ENCODE results near the gene SERPINI2. TPM values are rescaled to one million over a fixed set of nuclear protein-coding genes. Genes with fewer than 3 reads are reported as not detected.

SERPINI2 gene
- total RNA-seq, 2 experiments from 2014 or later, result not detected

GRCh38 chr3:167481164-167481563 is 7.3 kb upstream of the SERPINI2 start:
- POLR2A ChIA-PET, result no interaction called here
- intact Hi-C loops (cut with micrococcal nuclease), result no loop called here
- CTCF ChIA-PET, result no interaction called here
- Mint-ChIP-seq H3K4me1 (ENCODE audit: low read depth) (no peaks in the 10 kb centered on the region), H3K36me3 (no peaks in the 10 kb centered on the region), H3K27me3 (peaks cover 2% of the 10 kb centered on the region), H3K4me3 (no peak overlapping the region), H3K9me3 (peaks cover 3% of the 10 kb centered on the region), H3K27ac (no peak overlapping the region)
- no peak for DNase-seq

- intact Hi-C loops (cut with micrococcal nuclease), result no loop called here
- H3K27ac Mint-ChIP-seq, result no peak overlapping the region
- POLR2A ChIA-PET, result no interaction called here
These were observed 6.9 kb upstream of the SERPINI2 start for GRCh38 chr3:167480748-167481147.

GRCh38 chr3:167469381-167469780 is 4.5 kb downstream of the SERPINI2 start:
- no peaks in the 10 kb centered on the region for H3K36me3 Mint-ChIP-seq
- no peaks in the 10 kb centered on the region for H3K9me3 Mint-ChIP-seq
- H3K4me3 Mint-ChIP-seq, result no peak overlapping the region
- H3K4me1 Mint-ChIP-seq (ENCODE audit: low read depth), result no peaks in the 10 kb centered on the region
- DNase-seq, result no peak
- intact Hi-C loops (cut with micrococcal nuclease), result no loop called here
- POLR2A ChIA-PET, result no interaction called here
- no peak overlapping the region for H3K27ac Mint-ChIP-seq
- CTCF ChIA-PET, result no interaction called here
- no peaks in the 10 kb centered on the region for H3K27me3 Mint-ChIP-seq

More at GRCh38 chr3:167480748-167481147, 6.9 kb upstream of the SERPINI2 start:
- no peaks in the 10 kb centered on the region for H3K36me3 Mint-ChIP-seq
- no peak overlapping the region for H3K4me3 Mint-ChIP-seq
- DNase-seq, result no peak
- H3K27me3 Mint-ChIP-seq, result peaks cover 2% of the 10 kb centered on the region
- CTCF ChIA-PET, result no interaction called here
- H3K4me1 Mint-ChIP-seq (ENCODE audit: low read depth), result no peaks in the 10 kb centered on the region
- H3K9me3 Mint-ChIP-seq, result peaks cover 3% of the 10 kb centered on the region

- H3K9me3 Mint-ChIP-seq, result no peaks in the 10 kb centered on the region
- no peaks in the 10 kb centered on the region for H3K36me3 Mint-ChIP-seq
- no peak overlapping the region for H3K27ac Mint-ChIP-seq
- ChIA-PET CTCF (interaction anchor here (2.1 kb wide), 1 partner anchor 88 kb away, joined by 5 read pairs; the partner anchor contains the start of gene ZBBX), POLR2A (no interaction called here)
- intact Hi-C loops (cut with micrococcal nuclease), result no loop called here
- no peak overlapping the region for H3K4me3 Mint-ChIP-seq
- H3K4me1 Mint-ChIP-seq (ENCODE audit: low read depth), result no peaks in the 10 kb centered on the region
- peaks cover 2% of the 10 kb centered on the region for H3K27me3 Mint-ChIP-seq
- no peak for DNase-seq
These were observed 5.8 kb downstream of the SERPINI2 start for GRCh38 chr3:167467848-167468611.

GRCh38 chr3:167466966-167467365 is 6.9 kb downstream of the SERPINI2 start:
- no peak for DNase-seq
- Mint-ChIP-seq H3K4me1 (ENCODE audit: low read depth) (no peaks in the 10 kb centered on the region), H3K4me3 (no peak overlapping the region), H3K27ac (no peak overlapping the region), H3K36me3 (no peaks in the 10 kb centered on the region), H3K27me3 (peaks cover 6% of the 10 kb centered on the region), H3K9me3 (no peaks in the 10 kb centered on the region)
- intact Hi-C loops (cut with micrococcal nuclease), result no loop called here
- ChIA-PET POLR2A (interaction anchor here (0.5 kb wide), 1 partner anchor 48 kb away, joined by 3 read pairs; no protein-coding TSS in a partner anchor), CTCF (interaction anchor here (2.1 kb wide), 1 partner anchor 87 kb away, joined by 5 read pairs; the partner anchor contains the start of gene ZBBX)

- Mint-ChIP-seq H3K4me3 (no peak overlapping the region), H3K36me3 (no peaks in the 10 kb centered on the region), H3K27ac (no peak overlapping the region), H3K9me3 (no peaks in the 10 kb centered on the region), H3K27me3 (peaks cover 1% of the 10 kb centered on the region), H3K4me1 (ENCODE audit: low read depth) (no peaks in the 10 kb centered on the region)
- ChIA-PET CTCF (no interaction called here), POLR2A (no interaction called here)
- DNase-seq, result no peak
- intact Hi-C loops (cut with micrococcal nuclease), result no loop called here
These were observed 17.6 kb downstream of the SERPINI2 start for GRCh38 chr3:167456157-167456799.

- CTCF ChIA-PET, result interaction anchor here (0.6 kb wide), 1 partner anchor 1073 kb away, joined by 3 read pairs; no protein-coding TSS in a partner anchor
- no peaks in the 10 kb centered on the region for H3K4me1 Mint-ChIP-seq (ENCODE audit: low read depth)
- intact Hi-C loops (cut with micrococcal nuclease), result no loop called here
- H3K27me3 Mint-ChIP-seq, result peaks cover 1% of the 10 kb centered on the region
- H3K9me3 Mint-ChIP-seq, result no peaks in the 10 kb centered on the region
- DNase-seq, result no peak
- H3K4me3 Mint-ChIP-seq, result no peak overlapping the region
- H3K27ac Mint-ChIP-seq, result no peak overlapping the region
- POLR2A ChIA-PET, result no interaction called here
- no peaks in the 10 kb centered on the region for H3K36me3 Mint-ChIP-seq
These were observed 20.0 kb downstream of the SERPINI2 start for GRCh38 chr3:167453815-167454214.

- Mint-ChIP-seq H3K36me3 (no peaks in the 10 kb centered on the region), H3K4me1 (ENCODE audit: low read depth) (no peaks in the 10 kb centered on the region), H3K27me3 (peaks cover 1% of the 10 kb centered on the region), H3K9me3 (no peaks in the 10 kb centered on the region), H3K27ac (no peak overlapping the region), H3K4me3 (no peak overlapping the region)
- ChIA-PET POLR2A (interaction anchor here (0.5 kb wide), 1 partner anchor 13 kb away, joined by 3 read pairs; no protein-coding TSS in a partner anchor), CTCF (interaction anchor here (1.1 kb wide), 1 partner anchor 71 kb away, joined by 4 read pairs; the partner anchor contains the start of gene ZBBX)
- intact Hi-C loops (cut with micrococcal nuclease), result no loop called here
- DNase-seq, result no peak
These were observed 22.6 kb downstream of the SERPINI2 start for GRCh38 chr3:167451282-167451681.

- POLR2A ChIA-PET, result no interaction called here
- Mint-ChIP-seq H3K4me3 (no peak overlapping the region), H3K36me3 (no peaks in the 10 kb centered on the region), H3K4me1 (ENCODE audit: low read depth) (no peaks in the 10 kb centered on the region), H3K9me3 (no peaks in the 10 kb centered on the region), H3K27me3 (peaks cover 1% of the 10 kb centered on the region), H3K27ac (no peak overlapping the region)
- CTCF ChIA-PET, result interaction anchor here (1.1 kb wide), 1 partner anchor 71 kb away, joined by 4 read pairs; the partner anchor contains the start of gene ZBBX
- no peak for DNase-seq
- intact Hi-C loops (cut with micrococcal nuclease), result no loop called here
These were observed 23.2 kb downstream of the SERPINI2 start for GRCh38 chr3:167450675-167451074.

GRCh38 chr3:167450195-167450594 is 23.6 kb downstream of the SERPINI2 start:
- Mint-ChIP-seq H3K27me3 (peaks cover 1% of the 10 kb centered on the region), H3K4me3 (no peak overlapping the region), H3K4me1 (ENCODE audit: low read depth) (no peaks in the 10 kb centered on the region), H3K27ac (no peak overlapping the region), H3K36me3 (no peaks in the 10 kb centered on the region), H3K9me3 (no peaks in the 10 kb centered on the region)
- no peak for DNase-seq
- intact Hi-C loops (cut with micrococcal nuclease), result no loop called here
- CTCF ChIA-PET, result no interaction called here
- POLR2A ChIA-PET, result no interaction called here

- CTCF ChIA-PET, result no interaction called here
- H3K27ac Mint-ChIP-seq, result no peak overlapping the region
These were observed 28.4 kb downstream of the SERPINI2 start for GRCh38 chr3:167445491-167445890.

GRCh38 chr3:167441256-167441655 is 32.6 kb downstream of the SERPINI2 start:
- POLR2A ChIA-PET, result no interaction called here
- CTCF ChIA-PET, result no interaction called here
- Mint-ChIP-seq H3K4me1 (ENCODE audit: low read depth) (no peaks in the 10 kb centered on the region), H3K9me3 (no peaks in the 10 kb centered on the region), H3K27me3 (no peaks in the 10 kb centered on the region), H3K4me3 (no peak overlapping the region), H3K27ac (no peak overlapping the region), H3K36me3 (no peaks in the 10 kb centered on the region)
- intact Hi-C loops (cut with micrococcal nuclease), result no loop called here
- DNase-seq, result no peak

More at GRCh38 chr3:167445491-167445890, 28.4 kb downstream of the SERPINI2 start:
- no peaks in the 10 kb centered on the region for H3K36me3 Mint-ChIP-seq
- H3K4me1 Mint-ChIP-seq (ENCODE audit: low read depth), result no peaks in the 10 kb centered on the region
- intact Hi-C loops (cut with micrococcal nuclease), result no loop called here
- no peaks in the 10 kb centered on the region for H3K27me3 Mint-ChIP-seq
- no peak overlapping the region for H3K4me3 Mint-ChIP-seq
- DNase-seq, result no peak
- no peaks in the 10 kb centered on the region for H3K9me3 Mint-ChIP-seq
- POLR2A ChIA-PET, result no interaction called here

Data from activated CD4-positive, alpha-beta memory T cell treated with anti-CD3 and anti-CD28 coated beads for 36 hours (primary cell).